ENCODE results near the gene SMARCA4. TPM values are rescaled to one million over a fixed set of nuclear protein-coding genes. Genes with fewer than 3 reads are reported as not detected.
A peak's percentile ranks its signal among the peaks of the same experiment; 100 is the strongest.

The SMARCA4 gene
- polyA plus RNA-seq, 4 donors, result 75.6 to 163 (median 148) TPM

DNA sequence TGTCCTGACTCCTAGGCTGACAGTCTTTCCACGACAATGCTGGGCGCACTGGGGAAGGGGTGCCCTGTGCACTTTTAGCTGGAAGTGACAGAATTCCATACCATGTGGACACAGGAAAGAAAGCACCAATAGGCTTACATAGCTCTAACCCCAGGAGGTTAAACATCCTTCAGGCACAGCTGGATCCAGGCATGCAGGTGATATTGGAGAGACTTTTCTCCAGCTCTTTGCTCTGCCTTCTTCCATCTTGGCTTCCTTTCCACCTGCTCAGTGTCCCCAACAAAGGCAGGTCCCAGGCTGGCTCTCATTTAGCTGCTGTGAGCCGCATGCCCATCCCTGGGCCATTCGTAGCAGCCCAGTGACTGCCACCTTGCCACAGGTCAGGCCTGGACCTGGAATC lies 67.3 kb downstream of the SMARCA4 start:
- DNase-seq (ENCODE audit: low read depth in 4 of 4, low spot score in 3 of 4), result no peak

DNA sequence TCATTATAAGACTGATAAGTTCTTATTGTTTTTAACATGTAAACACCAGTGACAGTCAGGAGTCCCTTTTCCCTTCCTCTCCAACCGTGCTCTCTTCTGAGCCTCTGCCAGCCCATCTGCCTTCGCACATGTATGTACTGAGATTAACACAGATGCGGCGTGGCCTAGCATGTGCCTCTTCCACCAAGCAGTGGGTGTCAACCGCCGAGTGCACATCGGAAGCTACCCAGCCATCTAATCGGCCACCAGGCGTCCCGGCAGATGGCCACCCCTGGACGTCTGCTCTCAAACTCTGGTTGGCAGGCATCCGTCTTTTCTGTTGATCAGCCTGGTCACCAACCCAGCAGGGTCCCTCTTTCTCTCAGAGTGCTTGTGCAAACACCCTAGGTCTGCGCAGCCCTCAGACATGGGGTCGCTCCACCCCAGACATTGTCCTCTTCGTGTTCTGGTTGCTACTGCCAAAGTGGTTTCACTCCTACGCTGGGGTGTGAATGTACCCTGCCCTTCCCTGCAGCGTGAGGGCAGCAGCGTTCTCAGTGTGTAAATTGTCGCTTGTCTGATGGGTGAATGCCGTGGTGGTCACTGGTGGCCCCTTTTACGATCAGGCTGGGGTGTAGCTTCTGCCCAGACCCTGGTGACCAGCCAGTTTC lies 70.7 kb downstream of the SMARCA4 start:
- no peak for DNase-seq (ENCODE audit: low read depth in 4 of 4, low spot score in 3 of 4)

DNA sequence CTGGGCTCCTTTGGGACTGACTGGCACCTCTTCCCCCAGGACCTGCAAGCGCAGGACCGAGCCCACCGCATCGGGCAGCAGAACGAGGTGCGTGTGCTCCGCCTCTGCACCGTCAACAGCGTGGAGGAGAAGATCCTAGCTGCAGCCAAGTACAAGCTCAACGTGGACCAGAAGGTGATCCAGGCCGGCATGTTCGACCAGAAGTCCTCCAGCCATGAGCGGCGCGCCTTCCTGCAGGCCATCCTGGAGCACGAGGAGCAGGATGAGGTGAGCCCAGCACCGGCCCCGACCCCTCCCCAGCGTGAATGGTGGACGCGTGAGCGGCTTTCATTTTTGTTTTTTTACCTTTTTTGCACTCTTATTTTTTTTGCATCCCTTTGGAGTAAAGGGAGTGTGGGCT lies 72.4 kb downstream of the SMARCA4 start:
- DNase-seq (ENCODE audit: low read depth in 4 of 4, low spot score in 3 of 4), result no peak

DNA sequence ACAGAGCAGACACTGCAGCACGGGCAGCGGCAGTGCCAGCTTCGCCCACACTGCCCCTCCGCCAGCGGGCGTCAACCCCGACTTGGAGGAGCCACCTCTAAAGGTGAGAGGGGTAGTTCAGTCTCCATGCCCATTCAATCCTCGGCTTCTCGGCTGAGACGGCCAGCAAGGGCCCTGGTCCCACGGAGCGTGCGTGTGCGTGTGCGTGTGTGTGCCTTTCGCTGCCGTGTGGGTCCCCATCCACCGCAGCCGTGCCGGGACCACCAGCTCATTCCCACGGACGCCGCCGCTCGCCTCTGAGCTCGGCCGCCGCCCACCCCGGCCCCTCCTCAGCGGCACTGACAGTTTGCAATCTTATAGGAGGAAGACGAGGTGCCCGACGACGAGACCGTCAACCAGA lies 72.9 kb downstream of the SMARCA4 start:
- no peak for DNase-seq (ENCODE audit: low read depth in 4 of 4, low spot score in 3 of 4)

DNA sequence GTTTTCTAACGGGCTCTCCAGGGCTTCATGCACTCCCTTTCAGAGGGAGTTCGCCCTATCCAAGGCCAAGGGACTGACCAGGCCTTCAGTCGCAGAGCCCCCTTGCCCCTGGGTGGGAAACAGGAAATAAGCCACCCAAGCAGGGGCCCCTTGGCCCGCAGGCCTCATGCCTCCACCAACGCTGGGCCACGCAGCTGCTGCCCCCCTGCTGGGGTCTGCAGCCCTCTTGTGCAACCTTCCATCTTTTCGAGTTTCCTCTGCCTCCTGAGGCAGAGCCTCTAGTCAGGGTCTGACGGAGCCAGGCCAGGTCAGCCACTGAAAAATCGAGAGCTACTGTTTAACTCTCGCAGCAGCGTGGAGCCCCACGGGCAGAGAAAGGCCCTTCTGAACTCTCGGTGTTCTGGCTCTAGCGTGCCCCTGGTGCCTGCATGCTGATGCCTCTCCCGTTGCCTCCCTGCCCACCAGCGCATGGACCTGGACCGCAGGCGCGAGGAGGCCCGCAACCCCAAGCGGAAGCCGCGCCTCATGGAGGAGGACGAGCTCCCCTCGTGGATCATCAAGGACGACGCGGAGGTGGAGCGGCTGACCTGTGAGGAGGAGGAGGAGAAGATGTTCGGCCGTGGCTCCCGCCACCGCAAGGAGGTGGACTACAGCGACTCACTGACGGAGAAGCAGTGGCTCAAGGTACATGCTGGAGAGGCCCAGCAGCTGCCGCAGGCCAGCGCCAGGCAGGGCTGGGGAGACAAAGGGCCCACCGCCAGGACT lies 73.8 kb downstream of the SMARCA4 start:
- no peak for DNase-seq (ENCODE audit: low read depth in 4 of 4, low spot score in 3 of 4)

DNA sequence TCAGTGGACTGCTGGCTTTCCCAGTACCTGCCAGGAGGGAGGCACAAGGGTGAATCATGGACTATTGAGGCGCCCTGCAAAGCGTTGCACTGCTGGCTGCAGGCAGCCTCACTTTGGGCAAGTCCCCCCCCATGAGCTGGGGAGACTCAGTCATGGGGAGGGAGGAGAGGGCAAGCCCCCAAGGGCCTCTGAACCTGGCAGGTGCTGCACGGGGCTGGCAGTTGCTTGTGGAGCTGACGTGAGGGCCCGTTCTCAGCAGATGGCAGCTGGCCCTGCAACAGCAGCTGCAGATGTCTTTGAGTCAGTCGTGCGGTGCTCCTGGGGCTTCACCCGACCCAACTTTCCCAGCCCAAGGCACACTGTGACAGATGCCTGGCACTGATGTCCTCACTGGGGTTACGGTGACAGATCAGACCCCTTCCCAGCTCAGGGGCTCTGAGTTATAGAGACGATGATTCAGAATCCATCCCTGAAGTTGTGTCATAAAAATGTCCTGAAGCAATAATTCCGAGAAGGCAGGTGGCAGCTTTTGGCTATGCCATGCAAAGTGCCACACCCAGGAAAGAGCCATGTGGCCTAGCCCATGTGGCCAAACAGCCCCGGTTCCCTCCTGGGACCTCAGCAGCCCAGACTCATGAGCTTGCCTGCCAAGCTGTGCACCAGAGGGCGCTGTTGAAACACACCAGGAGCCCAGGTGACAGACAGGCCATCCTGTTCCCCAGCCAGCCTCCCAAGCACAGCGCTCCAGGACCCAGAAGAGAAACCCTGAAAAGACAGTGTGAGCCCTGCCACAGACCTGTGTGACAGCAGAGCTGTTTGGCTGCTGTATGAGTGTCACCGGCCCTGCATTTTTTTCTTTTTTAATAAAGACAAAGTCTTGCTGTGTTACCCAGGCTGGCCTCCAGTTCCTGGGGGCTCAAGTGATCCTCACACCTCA lies 74.9 kb downstream of the SMARCA4 start:
- DNase-seq (ENCODE audit: low read depth in 4 of 4, low spot score in 3 of 4), result peak; percentile 46 to 70 (median 58)

DNA sequence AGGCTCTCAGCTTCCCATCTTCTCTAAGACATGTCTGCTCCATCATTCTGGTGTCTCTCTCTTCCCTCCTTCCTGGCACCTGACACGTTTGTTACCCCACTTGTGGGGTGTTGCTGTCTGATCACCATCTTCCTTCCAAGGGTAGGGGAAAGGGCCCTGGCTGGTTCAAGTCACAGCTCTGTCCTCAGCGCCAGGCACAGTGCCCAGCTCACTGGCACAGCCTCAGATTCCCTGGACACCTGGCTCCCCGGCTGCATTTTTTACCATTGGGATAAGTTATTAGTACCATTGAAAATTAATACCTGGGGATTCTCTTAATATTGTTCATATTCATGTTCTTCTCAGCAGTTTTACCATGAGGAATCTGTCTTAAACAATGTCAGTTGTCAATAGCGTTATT lies 77.7 kb downstream of the SMARCA4 start:
- no peak for DNase-seq (ENCODE audit: low read depth in 4 of 4, low spot score in 3 of 4)

DNA sequence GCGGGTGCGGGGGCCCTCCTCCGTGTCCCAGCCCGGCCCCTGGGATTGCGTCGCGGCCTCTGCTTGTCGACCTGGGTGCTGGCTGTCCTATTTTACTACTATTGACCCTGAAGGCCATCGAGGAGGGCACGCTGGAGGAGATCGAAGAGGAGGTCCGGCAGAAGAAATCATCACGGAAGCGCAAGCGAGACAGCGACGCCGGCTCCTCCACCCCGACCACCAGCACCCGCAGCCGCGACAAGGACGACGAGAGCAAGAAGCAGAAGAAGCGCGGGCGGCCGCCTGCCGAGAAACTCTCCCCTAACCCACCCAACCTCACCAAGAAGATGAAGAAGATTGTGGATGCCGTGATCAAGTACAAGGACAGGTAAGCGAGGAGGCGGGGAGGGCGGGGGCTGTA lies 80.4 kb downstream of the SMARCA4 start:
- DNase-seq (ENCODE audit: low read depth in 4 of 4, low spot score in 3 of 4), result no peak

DNA sequence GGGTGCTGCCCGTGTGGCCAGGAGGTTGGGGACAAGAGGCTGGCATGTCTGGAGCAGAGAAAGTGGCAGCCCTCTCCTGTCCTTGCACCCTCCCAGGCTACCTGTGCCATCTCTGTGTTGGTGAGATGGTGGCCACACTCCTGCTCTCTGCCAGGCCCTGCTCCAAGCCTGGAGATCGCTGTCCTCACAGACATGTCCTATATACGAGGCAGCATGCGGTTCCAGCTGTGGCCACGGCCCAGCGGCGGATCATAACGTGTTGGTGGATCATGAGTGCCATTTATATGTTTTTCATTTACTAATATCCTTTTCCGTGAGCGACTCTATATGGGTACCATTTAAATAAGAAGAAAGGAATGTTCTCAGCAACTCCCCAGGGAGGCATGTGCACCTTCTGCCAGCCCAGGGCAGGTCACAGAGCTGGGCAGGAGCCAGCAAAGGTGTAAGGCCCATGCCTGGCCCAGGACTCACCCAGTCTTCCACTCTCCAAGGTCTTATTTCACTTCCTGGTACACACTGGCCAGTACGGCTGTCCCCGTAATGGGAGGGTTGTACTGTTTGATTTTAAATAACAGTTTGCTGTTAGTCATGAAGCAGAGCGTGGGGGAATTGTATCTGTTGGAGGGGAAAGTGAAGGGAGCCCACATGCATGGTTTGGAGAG lies 81.3 kb downstream of the SMARCA4 start:
- DNase-seq (ENCODE audit: low read depth in 4 of 4, low spot score in 3 of 4), result no peak

DNA sequence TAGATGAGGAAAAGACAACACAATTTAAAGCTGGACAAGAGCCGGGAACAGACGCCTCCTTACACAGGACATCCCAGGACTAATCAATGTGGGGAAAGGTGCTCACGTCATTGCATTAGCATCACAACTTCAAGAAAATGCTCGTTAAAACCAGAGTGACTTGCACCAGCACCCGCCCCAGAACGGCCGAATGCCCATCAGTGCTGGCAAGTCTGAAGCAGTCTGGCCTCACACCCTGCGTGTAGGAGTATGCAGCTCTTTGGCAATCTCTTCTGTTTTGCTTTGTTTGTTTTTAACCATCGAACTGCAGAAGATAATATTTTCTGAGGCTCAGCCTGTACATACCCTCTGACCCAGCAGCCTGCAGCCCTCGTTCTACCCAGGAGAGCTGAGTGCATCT lies 83.6 kb downstream of the SMARCA4 start:
- DNase-seq (ENCODE audit: low read depth in 4 of 4, low spot score in 3 of 4), result no peak

DNA sequence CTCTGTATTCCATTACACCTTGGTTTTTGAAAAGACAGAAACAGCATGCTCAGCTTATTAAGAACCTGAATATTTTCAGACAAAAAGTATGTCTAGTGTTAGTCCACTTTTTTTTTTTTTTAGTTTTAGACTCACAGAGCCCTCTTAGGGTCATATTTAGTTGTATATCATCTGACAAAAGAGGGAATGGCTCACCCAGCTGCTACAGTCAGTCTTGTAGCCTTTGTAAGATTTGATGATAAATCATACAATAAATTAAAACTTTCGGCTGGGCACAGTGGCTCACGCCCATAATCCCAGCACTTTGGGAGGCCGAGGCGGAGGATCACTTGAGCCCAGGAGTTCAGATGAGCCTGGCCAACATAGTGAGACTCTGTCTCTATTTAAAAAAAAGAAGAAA lies 84.7 kb downstream of the SMARCA4 start:
- DNase-seq (ENCODE audit: low read depth in 4 of 4, low spot score in 3 of 4), result no peak

DNA sequence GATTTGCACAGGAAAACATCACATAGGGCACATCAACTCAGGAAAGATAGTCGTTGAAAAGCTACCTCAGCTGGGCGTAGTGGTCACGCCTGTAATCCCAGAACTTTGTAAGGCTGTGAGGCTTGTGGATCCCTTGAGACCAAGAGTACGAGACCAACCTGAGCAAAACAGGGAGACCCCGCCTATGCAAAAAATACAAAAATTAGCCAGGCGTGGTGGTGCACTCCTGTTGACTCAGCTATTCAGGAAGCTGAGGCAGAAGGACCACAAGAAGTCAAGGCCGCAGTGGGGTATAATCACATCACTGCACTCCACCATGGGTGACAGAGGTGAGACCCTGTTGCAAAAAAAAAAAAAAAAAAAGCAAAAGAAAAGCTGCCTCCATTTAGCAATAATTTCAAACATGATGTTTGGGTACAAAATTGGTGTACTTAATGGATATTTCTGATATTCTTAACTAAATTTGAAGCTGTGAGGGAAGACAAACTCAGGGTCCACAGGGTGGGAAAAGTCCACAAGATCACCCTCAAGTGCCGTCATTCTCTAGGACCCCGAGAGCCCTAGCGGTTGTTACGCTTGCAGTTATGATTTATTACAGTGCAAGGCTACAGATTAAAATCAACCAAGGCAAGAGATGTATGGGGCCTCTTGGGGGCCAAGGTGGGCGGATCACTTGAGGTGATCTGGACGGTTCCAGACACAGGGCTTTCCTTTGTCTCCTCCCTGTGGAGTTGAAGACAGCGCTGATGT lies 86.0 kb downstream of the SMARCA4 start:
- DNase-seq (ENCODE audit: low read depth in 4 of 4, low spot score in 3 of 4), result no peak

DNA sequence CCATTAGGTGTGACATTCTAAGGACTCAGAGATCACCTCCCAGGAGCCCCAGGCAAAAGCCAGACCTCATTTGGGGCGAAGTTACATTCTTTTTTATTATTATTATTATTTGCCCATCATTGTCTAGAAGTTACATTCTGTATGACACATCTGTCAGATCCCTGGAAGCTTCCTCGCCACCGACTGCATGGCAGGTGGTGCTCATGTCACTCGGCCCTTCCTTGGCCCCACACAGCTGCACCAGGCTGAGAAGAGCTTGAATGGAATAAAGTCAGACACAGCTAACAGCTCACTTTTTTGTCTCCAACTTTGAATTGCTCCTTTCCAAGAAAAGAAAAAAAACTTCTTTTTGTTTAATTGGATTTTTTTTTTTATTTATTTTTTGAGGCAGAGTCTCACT lies 87.0 kb downstream of the SMARCA4 start:
- no peak for DNase-seq (ENCODE audit: low read depth in 4 of 4, low spot score in 3 of 4)

DNA sequence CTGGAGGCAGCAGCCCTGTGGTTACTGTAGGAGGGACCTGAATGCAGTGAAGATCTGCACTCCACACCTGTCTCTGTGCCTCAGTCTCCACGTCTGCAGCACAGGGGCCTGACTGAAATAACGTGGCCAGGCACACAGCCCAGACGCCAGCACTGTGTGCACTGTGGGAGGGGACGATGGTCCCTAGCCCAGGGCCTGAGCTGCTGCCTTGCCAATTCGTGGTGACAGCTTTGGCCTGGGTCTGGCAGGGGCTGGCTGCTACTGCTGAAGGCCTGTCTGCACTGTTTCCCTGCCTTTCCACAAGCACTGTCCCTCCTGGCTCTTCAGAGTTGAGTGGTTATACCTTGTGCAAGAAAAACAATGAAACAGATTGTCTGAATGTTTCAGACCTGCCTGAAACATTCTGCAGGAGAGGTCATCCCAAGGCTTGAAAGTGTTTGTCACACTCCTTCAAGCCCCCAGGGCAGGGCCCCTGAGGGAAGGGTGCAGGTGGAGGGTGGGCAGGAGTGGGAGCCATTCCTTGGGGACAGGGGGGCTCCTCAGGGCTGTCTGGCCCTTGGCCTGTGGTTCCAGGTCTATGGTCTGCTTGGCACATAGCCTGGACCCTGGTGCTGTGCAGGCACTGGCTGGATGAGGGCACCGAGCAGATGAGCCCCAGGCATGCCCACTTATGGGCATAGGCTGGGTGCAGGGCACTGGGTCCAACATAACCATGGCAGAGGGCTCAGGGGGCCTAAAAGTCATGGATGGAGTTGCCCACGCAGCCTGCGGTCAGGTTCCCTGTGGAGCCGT lies 89.7 kb downstream of the SMARCA4 start:
- no peak for DNase-seq (ENCODE audit: low read depth in 4 of 4, low spot score in 3 of 4)

DNA sequence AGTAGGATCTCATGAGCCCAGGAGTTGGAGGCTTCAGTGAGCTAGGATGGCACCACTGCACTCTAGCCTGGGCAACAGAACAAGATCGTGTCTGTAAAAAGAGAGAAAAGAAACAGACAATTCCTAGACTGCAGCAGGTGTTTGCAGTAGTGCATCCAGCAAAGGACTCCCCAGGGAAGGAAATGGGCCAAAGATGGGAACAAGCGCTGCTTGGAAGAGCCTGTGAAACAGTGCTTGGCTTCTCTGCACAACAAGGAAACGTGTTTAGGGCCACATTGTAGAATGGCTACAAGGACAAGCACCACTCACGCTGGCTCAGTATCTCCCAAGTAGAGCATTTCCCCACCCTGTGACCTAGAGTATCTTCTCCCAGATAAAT lies 93.0 kb downstream of the SMARCA4 start:
- no peak for DNase-seq (ENCODE audit: low read depth in 4 of 4, low spot score in 3 of 4)

DNA sequence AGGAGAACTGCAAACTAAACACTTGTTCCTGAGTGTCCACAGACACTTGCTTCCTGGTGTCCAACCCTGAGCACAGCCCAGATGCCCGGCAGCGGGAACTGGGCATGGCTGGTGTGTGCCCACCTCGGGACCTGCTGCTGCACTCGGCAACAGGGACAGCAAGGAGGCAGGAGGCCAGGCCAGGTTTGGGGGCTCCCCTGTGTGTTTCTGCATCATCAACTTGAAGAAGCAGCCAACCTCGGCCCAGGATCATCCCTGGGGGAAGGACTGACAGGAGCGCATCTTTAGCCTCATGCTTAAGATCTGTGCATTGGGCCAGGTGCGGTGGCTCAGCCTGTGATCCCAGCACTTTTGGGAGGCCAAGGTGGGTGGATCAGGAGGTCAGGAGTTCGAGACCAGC lies 93.4 kb downstream of the SMARCA4 start:
- DNase-seq (ENCODE audit: low read depth in 4 of 4, low spot score in 3 of 4), result no peak

DNA sequence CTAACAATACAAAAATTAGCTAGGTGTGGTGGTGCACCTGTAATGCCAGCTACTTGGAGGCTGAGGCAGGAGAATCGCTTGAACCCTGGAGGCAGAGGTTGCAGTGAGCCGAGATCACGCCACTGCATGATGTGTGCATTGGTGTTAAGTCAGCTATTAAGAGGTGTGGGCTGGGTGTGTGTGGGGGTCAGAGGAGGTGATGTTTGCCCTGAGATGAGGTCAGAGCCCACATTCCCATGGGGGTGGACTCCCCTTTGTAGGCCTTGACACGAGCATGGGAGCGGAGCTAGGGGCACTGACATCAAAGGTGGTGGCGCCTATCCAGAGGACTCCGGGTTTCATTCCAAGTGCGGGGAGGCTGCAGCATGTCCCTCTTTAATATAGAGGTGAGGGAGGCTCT lies 93.8 kb downstream of the SMARCA4 start:
- DNase-seq (ENCODE audit: low read depth in 4 of 4, low spot score in 3 of 4), result no peak

DNA sequence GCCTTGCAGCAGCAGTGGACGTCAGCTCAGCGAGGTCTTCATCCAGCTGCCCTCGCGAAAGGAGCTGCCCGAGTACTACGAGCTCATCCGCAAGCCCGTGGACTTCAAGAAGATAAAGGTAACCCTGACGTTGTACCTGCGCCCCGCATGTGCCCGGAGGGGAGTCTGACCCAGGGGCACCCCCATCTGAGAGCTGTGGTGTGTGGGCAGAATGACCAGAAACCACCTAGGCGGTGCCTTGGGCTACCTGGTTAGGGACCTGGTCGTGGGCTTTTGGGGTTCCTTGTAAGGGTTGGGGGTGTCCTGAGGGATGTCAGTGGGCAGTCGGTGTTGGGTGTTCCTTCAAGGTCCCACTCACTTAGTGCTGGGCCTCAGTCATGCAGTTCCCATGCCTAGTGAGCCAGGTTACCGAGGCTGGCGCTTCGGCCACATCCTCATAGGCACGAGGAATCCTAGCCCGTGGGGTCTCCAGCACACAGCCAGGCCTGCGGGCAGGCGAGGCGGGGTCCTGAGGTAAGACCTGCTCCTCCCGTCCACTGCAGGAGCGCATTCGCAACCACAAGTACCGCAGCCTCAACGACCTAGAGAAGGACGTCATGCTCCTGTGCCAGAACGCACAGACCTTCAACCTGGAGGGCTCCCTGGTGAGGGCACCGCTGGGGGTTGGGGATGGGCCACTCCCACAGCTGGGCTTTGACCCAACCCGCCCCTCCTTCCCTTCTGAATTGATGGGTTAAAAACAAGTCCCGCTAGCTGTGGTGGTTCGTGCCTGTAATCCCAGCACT lies 97.6 kb downstream of the SMARCA4 start:
- no peak for DNase-seq (ENCODE audit: low read depth in 4 of 4, low spot score in 3 of 4)

All from left renal pelvis (tissue), 4 donors.